ENCODE results near the gene IRGC. TPM values are rescaled to one million over a fixed set of nuclear protein-coding genes. Genes with fewer than 3 reads are reported as not detected.

Gene IRGC
- polyA plus RNA-seq, 4 donors: 0.04 TPM; not detected in 3

DNA sequence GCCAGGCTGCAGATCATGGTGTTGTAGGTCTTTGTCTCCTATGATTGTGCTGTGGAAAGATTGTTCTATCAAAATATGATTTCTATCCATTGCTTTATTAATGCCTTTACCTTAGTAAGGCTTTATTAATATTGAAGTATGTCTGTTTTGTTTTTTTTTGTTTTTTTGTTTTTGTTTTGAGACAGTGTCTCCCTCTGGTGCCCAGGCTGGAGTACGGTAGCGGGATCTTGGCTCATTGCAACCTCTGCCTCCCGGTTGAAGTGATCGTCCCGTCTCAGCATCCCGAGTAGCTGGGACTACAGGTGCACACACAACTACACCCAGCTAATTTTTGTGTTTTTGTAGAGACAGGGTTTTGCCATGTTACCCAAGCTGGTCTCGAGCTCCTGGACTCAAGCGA lies 7.7 kb downstream of the IRGC start:
- peak in 1 of 2 donors; percentile 33 for DNase-seq
- Histone ChIP-seq H3K27ac (ENCODE audit: low read depth in 1 of 3, low read length in 2 of 3) (no peak overlapping the region), H3K36me3 (ENCODE audit: control insufficient read depth in 3 of 3, insufficient read depth in 2 of 3, low read depth in 1 of 3, low read length in 3 of 3) (peaks cover 0 to 6% (median 0%) of the 10 kb centered on the region in 3 donors), H3K4me3 (ENCODE audit: low read depth in 1 of 3, low read length in 3 of 3) (no peak overlapping the region), H3K4me1 (ENCODE audit: control insufficient read depth in 3 of 3, insufficient read depth in 2 of 3, low read depth in 1 of 3, low read length in 2 of 3) (no peaks in the 10 kb centered on the region), H3K27me3 (ENCODE audit: control insufficient read depth in 3 of 3, insufficient read depth in 3 of 3, low read length in 3 of 3) (no peaks in the 10 kb centered on the region), H3K9me3 (ENCODE audit: control insufficient read depth in 2 of 2, insufficient read depth in 1 of 2, low read depth in 1 of 2, low read length in 1 of 2) (no peaks in the 10 kb centered on the region)
- FAIRE-seq: no peak
- 28 to 65% (median 41%) methylated on average over 8 of the region's 8 CpGs for WGBS, 3 donors

DNA sequence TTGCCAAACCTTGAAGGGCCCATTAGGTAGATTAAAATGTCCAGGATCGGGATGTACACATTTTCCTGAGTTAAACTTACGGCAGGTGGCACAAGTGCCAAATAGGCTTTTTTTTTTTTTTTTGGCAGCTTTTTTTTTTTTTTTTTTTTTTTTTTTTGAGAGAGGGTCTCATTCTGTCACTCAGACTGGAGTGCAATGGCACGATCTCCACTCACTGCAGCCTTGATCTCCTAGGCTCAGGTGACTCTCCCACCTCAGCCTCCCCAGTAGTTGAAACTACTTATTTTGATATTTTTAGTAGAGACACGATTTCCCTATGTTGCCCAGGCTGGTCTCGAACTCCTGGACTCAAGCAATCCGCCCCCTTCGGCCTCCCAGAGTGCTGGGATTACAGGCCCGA lies 9.0 kb downstream of the IRGC start:
- WGBS, 3 donors: 68 to 77% (median 71%) methylated on average over 8 of the region's 8 CpGs
- Histone ChIP-seq H3K9me3 (ENCODE audit: control insufficient read depth in 2 of 2, insufficient read depth in 1 of 2, low read depth in 1 of 2, low read length in 1 of 2) (no peaks in the 10 kb centered on the region), H3K27ac (ENCODE audit: low read depth in 1 of 3, low read length in 2 of 3) (no peak overlapping the region), H3K4me3 (ENCODE audit: low read depth in 1 of 3, low read length in 3 of 3) (no peak overlapping the region), H3K36me3 (ENCODE audit: control insufficient read depth in 3 of 3, insufficient read depth in 2 of 3, low read depth in 1 of 3, low read length in 3 of 3) (peaks cover 0 to 19% (median 0%) of the 10 kb centered on the region in 3 donors), H3K27me3 (ENCODE audit: control insufficient read depth in 3 of 3, insufficient read depth in 3 of 3, low read length in 3 of 3) (no peaks in the 10 kb centered on the region), H3K4me1 (ENCODE audit: control insufficient read depth in 3 of 3, insufficient read depth in 2 of 3, low read depth in 1 of 3, low read length in 2 of 3) (no peaks in the 10 kb centered on the region)
- FAIRE-seq (no peak), DNase-seq (no peak)

DNA sequence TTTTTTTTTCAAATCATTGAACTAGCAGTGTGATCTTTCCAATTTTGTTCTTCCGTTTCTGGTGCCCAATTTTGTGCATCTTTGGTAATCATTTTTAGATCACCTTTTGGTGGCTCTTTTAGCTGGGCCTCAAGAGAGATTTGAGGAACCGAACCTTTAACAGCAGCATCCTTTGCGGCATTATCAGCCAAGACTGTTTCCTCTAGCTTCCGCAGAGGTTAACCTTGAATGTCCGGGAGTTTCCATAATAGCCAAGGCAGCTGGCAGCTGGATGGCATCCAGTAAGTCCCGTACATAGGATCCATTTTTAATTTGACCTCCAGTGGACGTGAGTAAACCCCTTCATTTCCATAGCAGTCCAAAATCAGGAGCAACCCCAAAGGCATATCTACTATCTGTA lies 9.6 kb downstream of the IRGC start:
- DNase-seq: no peak
- no peak for FAIRE-seq
- Histone ChIP-seq H3K9me3 (ENCODE audit: control insufficient read depth in 2 of 2, insufficient read depth in 1 of 2, low read depth in 1 of 2, low read length in 1 of 2) (no peaks in the 10 kb centered on the region), H3K36me3 (ENCODE audit: control insufficient read depth in 3 of 3, insufficient read depth in 2 of 3, low read depth in 1 of 3, low read length in 3 of 3) (peaks cover 0 to 20% (median 2%) of the 10 kb centered on the region in 3 donors), H3K27me3 (ENCODE audit: control insufficient read depth in 3 of 3, insufficient read depth in 3 of 3, low read length in 3 of 3) (no peaks in the 10 kb centered on the region), H3K4me1 (ENCODE audit: control insufficient read depth in 3 of 3, insufficient read depth in 2 of 3, low read depth in 1 of 3, low read length in 2 of 3) (no peaks in the 10 kb centered on the region), H3K27ac (ENCODE audit: low read depth in 1 of 3, low read length in 2 of 3) (no peak overlapping the region), H3K4me3 (ENCODE audit: low read depth in 1 of 3, low read length in 3 of 3) (no peak overlapping the region)
- 39 to 43% (median 40%) methylated on average over 7 of the region's 7 CpGs for WGBS, 3 donors

DNA sequence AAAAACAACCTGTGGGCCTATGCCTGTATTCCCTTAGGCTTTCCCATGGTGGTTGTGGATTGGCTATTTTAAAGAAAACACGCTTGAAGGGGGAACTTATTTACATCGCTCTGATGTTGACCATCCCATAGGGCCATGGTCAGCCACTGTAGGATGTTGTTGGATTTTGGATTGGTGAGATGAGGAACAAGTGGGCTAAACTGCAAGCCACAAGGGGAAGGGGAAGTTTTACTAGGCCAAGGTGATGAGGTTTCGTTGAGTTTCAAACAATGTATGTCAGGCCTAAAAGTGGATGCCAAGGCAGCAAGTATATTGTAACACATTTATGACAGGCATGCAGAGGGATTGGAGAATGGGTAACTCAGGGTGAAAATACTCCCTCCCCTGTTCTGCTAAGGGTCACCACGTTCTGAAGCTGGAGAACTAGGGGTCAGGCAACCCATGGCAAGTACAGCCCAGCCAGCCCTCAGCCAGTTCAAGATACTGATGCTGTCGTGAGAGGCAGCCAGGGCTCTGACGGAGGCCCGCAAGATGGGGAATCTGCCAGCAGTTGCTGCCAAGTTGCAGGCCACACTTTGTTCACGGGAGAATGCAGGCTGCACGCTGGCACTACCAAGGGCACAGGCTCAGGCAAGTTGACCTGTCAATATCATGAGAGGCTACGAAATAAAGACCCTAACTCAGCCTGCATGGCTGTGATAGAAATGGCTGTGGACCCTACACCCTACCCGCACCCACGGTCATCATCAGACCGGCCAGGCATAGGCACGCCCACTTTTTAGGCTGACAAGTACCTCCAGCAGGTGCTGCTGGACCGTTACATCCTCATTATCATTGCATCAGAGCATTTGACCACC lies 11.1 kb downstream of the IRGC start:
- FAIRE-seq (no peak), DNase-seq (no peak)
- peaks cover 2 to 33% (median 11%) of the 10 kb centered on the region in 3 donors for H3K36me3 ChIP-seq (ENCODE audit: control insufficient read depth in 3 of 3, insufficient read depth in 2 of 3, low read depth in 1 of 3, low read length in 3 of 3)
- no peaks in the 10 kb centered on the region for H3K9me3 ChIP-seq (ENCODE audit: control insufficient read depth in 2 of 2, insufficient read depth in 1 of 2, low read depth in 1 of 2, low read length in 1 of 2)
- H3K27me3 ChIP-seq (ENCODE audit: control insufficient read depth in 3 of 3, insufficient read depth in 3 of 3, low read length in 3 of 3): no peaks in the 10 kb centered on the region
- no peak overlapping the region for H3K4me3 ChIP-seq (ENCODE audit: low read depth in 1 of 3, low read length in 3 of 3)
- no peaks in the 10 kb centered on the region for H3K4me1 ChIP-seq (ENCODE audit: control insufficient read depth in 3 of 3, insufficient read depth in 2 of 3, low read depth in 1 of 3, low read length in 2 of 3)
- H3K27ac ChIP-seq (ENCODE audit: low read depth in 1 of 3, low read length in 2 of 3): no peak overlapping the region
- WGBS, 3 donors: 66 to 70% (median 68%) methylated on average over 15 of the region's 15 CpGs

DNA sequence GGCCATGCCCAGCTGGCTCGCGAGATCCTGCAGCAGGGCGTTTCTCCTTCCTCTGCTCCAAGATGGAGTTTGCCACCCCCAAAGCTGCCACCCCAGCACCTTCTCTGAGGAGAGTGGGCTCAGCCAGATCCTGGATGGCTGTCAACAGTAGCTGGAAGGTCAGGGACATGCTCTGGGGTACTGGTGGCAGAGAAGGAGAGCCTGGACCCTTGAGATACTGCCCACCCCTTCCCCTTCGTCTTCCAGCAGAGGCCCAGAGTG lies 11.6 kb downstream of the IRGC start:
- Histone ChIP-seq H3K4me1 (ENCODE audit: control insufficient read depth in 3 of 3, insufficient read depth in 2 of 3, low read depth in 1 of 3, low read length in 2 of 3) (no peaks in the 10 kb centered on the region), H3K27me3 (ENCODE audit: control insufficient read depth in 3 of 3, insufficient read depth in 3 of 3, low read length in 3 of 3) (no peaks in the 10 kb centered on the region), H3K4me3 (ENCODE audit: low read depth in 1 of 3, low read length in 3 of 3) (no peak overlapping the region), H3K27ac (ENCODE audit: low read depth in 1 of 3, low read length in 2 of 3) (no peak overlapping the region), H3K9me3 (ENCODE audit: control insufficient read depth in 2 of 2, insufficient read depth in 1 of 2, low read depth in 1 of 2, low read length in 1 of 2) (no peaks in the 10 kb centered on the region), H3K36me3 (ENCODE audit: control insufficient read depth in 3 of 3, insufficient read depth in 2 of 3, low read depth in 1 of 3, low read length in 3 of 3) (peaks cover 2 to 38% (median 12%) of the 10 kb centered on the region in 3 donors)
- WGBS, 3 donors: 76 to 79% (median 77%) methylated on average over 4 of the region's 4 CpGs
- DNase-seq: no peak
- no peak for FAIRE-seq

DNA sequence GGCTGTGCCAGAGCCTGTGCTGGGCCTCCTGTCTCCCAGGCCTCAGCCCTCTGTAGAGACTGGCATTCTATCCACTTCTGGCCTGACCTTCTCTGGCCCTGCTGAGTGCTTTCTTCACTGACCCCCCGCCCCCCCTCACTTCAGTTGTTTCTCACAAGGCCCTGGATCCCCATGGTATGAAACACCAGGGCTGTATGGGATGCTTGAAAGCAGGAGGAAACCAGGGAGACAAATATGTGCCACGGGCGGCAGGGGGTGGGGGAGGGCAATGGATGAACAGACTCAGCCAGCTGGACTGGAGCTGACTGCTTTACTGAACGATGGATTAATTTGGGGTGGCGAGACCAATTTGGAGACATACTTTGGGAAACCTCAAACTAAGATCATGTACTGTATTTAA lies 14.0 kb downstream of the IRGC start:
- WGBS, 3 donors: 82 to 90% (median 88%) methylated on average over 5 of the region's 5 CpGs
- DNase-seq (no peak), FAIRE-seq (no peak)
- Histone ChIP-seq H3K27ac (ENCODE audit: low read depth in 1 of 3, low read length in 2 of 3) (no peak overlapping the region), H3K9me3 (ENCODE audit: control insufficient read depth in 2 of 2, insufficient read depth in 1 of 2, low read depth in 1 of 2, low read length in 1 of 2) (no peaks in the 10 kb centered on the region), H3K4me3 (ENCODE audit: low read depth in 1 of 3, low read length in 3 of 3) (no peak overlapping the region), H3K36me3 (ENCODE audit: control insufficient read depth in 3 of 3, insufficient read depth in 2 of 3, low read depth in 1 of 3, low read length in 3 of 3) (peaks cover 2 to 59% (median 17%) of the 10 kb centered on the region in 3 donors), H3K27me3 (ENCODE audit: control insufficient read depth in 3 of 3, insufficient read depth in 3 of 3, low read length in 3 of 3) (no peaks in the 10 kb centered on the region), H3K4me1 (ENCODE audit: control insufficient read depth in 3 of 3, insufficient read depth in 2 of 3, low read depth in 1 of 3, low read length in 2 of 3) (no peaks in the 10 kb centered on the region)

DNA sequence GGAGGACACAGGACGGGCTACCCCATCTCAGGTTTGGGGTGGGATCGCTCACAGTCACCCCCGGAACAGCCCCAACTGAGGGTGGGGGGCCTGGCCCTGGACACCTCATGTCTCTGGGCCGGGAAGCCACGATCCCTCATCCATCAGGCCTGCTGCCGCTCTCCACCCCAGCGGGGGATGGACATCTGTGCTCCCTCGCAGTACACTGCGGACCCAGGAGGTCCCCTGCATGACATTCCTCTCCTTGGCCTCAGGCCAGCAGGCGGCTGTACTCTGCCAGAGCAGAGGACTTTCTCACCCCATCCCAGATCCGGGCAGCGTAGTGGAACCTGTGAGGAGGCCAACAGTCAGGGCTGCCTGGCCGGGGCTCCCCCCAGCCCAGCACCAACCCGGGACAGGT lies 15.5 kb downstream of the IRGC start:
- H3K27ac ChIP-seq (ENCODE audit: low read depth in 1 of 3, low read length in 2 of 3): no peak overlapping the region
- no peak for FAIRE-seq
- H3K36me3 ChIP-seq (ENCODE audit: control insufficient read depth in 3 of 3, insufficient read depth in 2 of 3, low read depth in 1 of 3, low read length in 3 of 3): peaks cover 4 to 68% (median 17%) of the 10 kb centered on the region in 3 donors
- H3K4me3 ChIP-seq (ENCODE audit: low read depth in 1 of 3, low read length in 3 of 3): no peak overlapping the region
- WGBS, 3 donors: 89 to 94% (median 91%) methylated on average over 14 of the region's 14 CpGs
- no peaks in the 10 kb centered on the region for H3K27me3 ChIP-seq (ENCODE audit: control insufficient read depth in 3 of 3, insufficient read depth in 3 of 3, low read length in 3 of 3)
- no peak for DNase-seq
- no peaks in the 10 kb centered on the region for H3K9me3 ChIP-seq (ENCODE audit: control insufficient read depth in 2 of 2, insufficient read depth in 1 of 2, low read depth in 1 of 2, low read length in 1 of 2)
- H3K4me1 ChIP-seq (ENCODE audit: control insufficient read depth in 3 of 3, insufficient read depth in 2 of 3, low read depth in 1 of 3, low read length in 2 of 3): no peaks in the 10 kb centered on the region

DNA sequence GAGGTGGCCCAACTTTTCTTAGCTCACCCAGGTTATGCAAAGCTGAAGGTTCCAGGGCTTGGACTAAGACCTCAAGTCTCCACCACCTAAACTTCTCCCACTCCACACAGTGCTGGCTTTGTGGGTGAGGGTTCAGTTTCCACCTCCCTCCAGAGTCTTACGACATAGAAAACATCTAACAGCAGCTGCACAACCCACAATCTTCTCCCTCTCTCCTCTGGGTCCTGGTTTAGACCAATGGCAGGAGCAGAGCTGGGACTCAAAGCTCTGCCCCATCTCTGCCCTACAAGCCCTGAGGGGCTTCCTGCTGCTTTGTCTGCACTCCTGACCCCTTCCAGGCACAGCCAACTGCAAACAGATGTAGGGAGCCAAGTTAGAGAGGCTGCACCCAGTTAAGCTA lies 16.0 kb downstream of the IRGC start:
- 83 to 94% (median 93%) methylated on average over 1 of the region's 1 CpG for WGBS, 3 donors

DNA sequence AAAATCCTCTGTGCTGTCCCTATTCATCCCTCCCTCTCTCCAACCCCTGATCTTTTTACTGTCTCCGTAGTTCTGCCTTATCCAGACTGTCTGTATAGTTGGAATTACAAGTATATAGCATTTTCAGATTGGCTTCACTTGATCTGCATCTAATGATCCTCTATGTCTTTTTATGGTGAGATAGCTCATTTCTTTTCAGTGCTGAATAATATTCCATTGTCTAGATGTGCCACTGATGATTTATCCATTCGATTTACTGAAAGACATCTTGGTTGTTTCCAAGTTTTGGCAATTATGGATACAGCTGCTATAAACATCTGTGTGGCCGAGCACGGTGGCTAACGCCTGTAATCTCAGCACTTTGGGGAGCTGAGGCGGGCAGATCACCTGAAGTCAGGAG lies 19.1 kb downstream of the IRGC start:
- WGBS, 3 donors: 96 to 97% (median 97%) methylated on average over 6 of the region's 6 CpGs
- Histone ChIP-seq H3K27ac (ENCODE audit: low read depth in 1 of 3, low read length in 2 of 3) (no peak overlapping the region), H3K4me1 (ENCODE audit: control insufficient read depth in 3 of 3, insufficient read depth in 2 of 3, low read depth in 1 of 3, low read length in 2 of 3) (peaks cover 0 to 14% (median 3%) of the 10 kb centered on the region in 3 donors), H3K27me3 (ENCODE audit: control insufficient read depth in 3 of 3, insufficient read depth in 3 of 3, low read length in 3 of 3) (no peaks in the 10 kb centered on the region), H3K9me3 (ENCODE audit: control insufficient read depth in 2 of 2, insufficient read depth in 1 of 2, low read depth in 1 of 2, low read length in 1 of 2) (no peaks in the 10 kb centered on the region), H3K36me3 (ENCODE audit: control insufficient read depth in 3 of 3, insufficient read depth in 2 of 3, low read depth in 1 of 3, low read length in 3 of 3) (peaks cover 4 to 76% (median 22%) of the 10 kb centered on the region in 3 donors), H3K4me3 (ENCODE audit: low read depth in 1 of 3, low read length in 3 of 3) (no peak overlapping the region)
- DNase-seq (no peak), FAIRE-seq (no peak)

More for the DNA sequence above, 16.0 kb downstream of the IRGC start:
- Histone ChIP-seq H3K4me3 (ENCODE audit: low read depth in 1 of 3, low read length in 3 of 3) (no peak overlapping the region), H3K27me3 (ENCODE audit: control insufficient read depth in 3 of 3, insufficient read depth in 3 of 3, low read length in 3 of 3) (no peaks in the 10 kb centered on the region), H3K9me3 (ENCODE audit: control insufficient read depth in 2 of 2, insufficient read depth in 1 of 2, low read depth in 1 of 2, low read length in 1 of 2) (no peaks in the 10 kb centered on the region), H3K36me3 (ENCODE audit: control insufficient read depth in 3 of 3, insufficient read depth in 2 of 3, low read depth in 1 of 3, low read length in 3 of 3) (peaks cover 4 to 73% (median 22%) of the 10 kb centered on the region in 3 donors), H3K27ac (ENCODE audit: low read depth in 1 of 3, low read length in 2 of 3) (no peak overlapping the region), H3K4me1 (ENCODE audit: control insufficient read depth in 3 of 3, insufficient read depth in 2 of 3, low read depth in 1 of 3, low read length in 2 of 3) (no peaks in the 10 kb centered on the region)
- DNase-seq: no peak
- no peak for FAIRE-seq

Measured in small intestine (tissue), 7 donors.